ENCODE results near the gene FUT4. TPM values are rescaled to one million over a fixed set of nuclear protein-coding genes. Genes with fewer than 3 reads are reported as not detected.
"Not testable (repeated sequence)": the region's sequence is repeated elsewhere in the genome, so short reads cannot be mapped to it uniquely, and the experiment has no call there.

FUT4 gene
- total RNA-seq, result 9.2 TPM

- DNase-seq, result peak; percentile 76
These were observed at the start of gene FUT4 for GRCh38 chr11:94543695-94544645. FUT4 (plus strand) TSS chr11:94543921; CDS start chr11:94544134, 213 bp downstream.

GRCh38 chr11:94494126-94494680 is 49.5 kb upstream of the FUT4 start:
- no peak for DNase-seq

GRCh38 chr11:94500181-94500580 is 43.5 kb upstream of the FUT4 start:
- no peak for DNase-seq

- no peak for DNase-seq
These were observed 42.2 kb upstream of the FUT4 start for GRCh38 chr11:94501522-94501921.

- DNase-seq, result no peak
These were observed 38.9 kb upstream of the FUT4 start for GRCh38 chr11:94504689-94505293.

- not testable (repeated sequence) for DNase-seq
These were observed 37.2 kb upstream of the FUT4 start for GRCh38 chr11:94506513-94506912.

- DNase-seq, result no peak
These were observed 36.2 kb upstream of the FUT4 start for GRCh38 chr11:94507485-94507884.

- peak; percentile 79 for DNase-seq
These were observed 31.6 kb upstream of the FUT4 start, which contains the start of gene C11orf97 for GRCh38 chr11:94511932-94512781. C11orf97 (plus strand) TSS chr11:94512461; CDS start chr11:94512529, 68 bp downstream.

GRCh38 chr11:94513091-94513490 is 30.6 kb upstream of the FUT4 start:
- no peak for DNase-seq

- no peak for DNase-seq
These were observed 28.3 kb upstream of the FUT4 start for GRCh38 chr11:94515398-94515797.

GRCh38 chr11:94516725-94517124 is 27.0 kb upstream of the FUT4 start:
- no peak for DNase-seq

GRCh38 chr11:94518300-94518699 is 25.4 kb upstream of the FUT4 start:
- no peak for DNase-seq

GRCh38 chr11:94519478-94520084 is 24.1 kb upstream of the FUT4 start:
- no peak for DNase-seq

- DNase-seq, result no peak
These were observed 22.0 kb upstream of the FUT4 start for GRCh38 chr11:94521684-94522083.

- no peak for DNase-seq
These were observed 19.4 kb upstream of the FUT4 start for GRCh38 chr11:94524341-94524740.

- DNase-seq, result no peak
These were observed 18.0 kb upstream of the FUT4 start for GRCh38 chr11:94525546-94526324.

- DNase-seq, result no peak
These were observed 16.9 kb upstream of the FUT4 start for GRCh38 chr11:94526645-94527438.

GRCh38 chr11:94528551-94528950 is 15.2 kb upstream of the FUT4 start:
- DNase-seq, result no peak

GRCh38 chr11:94532211-94532610 is 11.5 kb upstream of the FUT4 start:
- no peak for DNase-seq

GRCh38 chr11:94533206-94533605 is 10.5 kb upstream of the FUT4 start:
- no peak for DNase-seq

Measured in occipital lobe (tissue), 2 donors.